Uterus (tissue), 4 donors: ENCODE measurements around the gene NDUFS7. TPM values are rescaled to one million over a fixed set of nuclear protein-coding genes. Genes with fewer than 3 reads are reported as not detected.

Experiments
- DNase-seq, 2 donors: peaks; one replicate each; pipeline ENCODE4 v3.0.0-alpha.2; 2019 to 2020
- H3K27ac ChIP-seq, 2 donors: fragments of 200-600 bp; sonication (generic); 1 replicate in 1 of 2; 2 replicates in 1 of 2; pipeline ENCODE4 v1.5.1; 2016 to 2018
- H3K27me3 ChIP-seq, 2 donors: fragments of 200-600 bp; sonication (generic); one replicate each; pipeline ENCODE4 v1.5.1; 2018 to 2019; ENCODE audit warnings: control low read depth in 1 of 2
- H3K36me3 ChIP-seq, 2 donors: fragments of 200-600 bp; sonication (generic); one replicate each; pipeline ENCODE4 v1.5.1; 2019; ENCODE audit warnings: control low read depth in 1 of 2
- H3K4me1 ChIP-seq, 2 donors: fragments of 200-600 bp; sonication (generic); one replicate each; pipeline ENCODE4 v1.5.1; 2018 to 2019; ENCODE audit warnings: control low read depth in 1 of 2
- H3K4me3 ChIP-seq, 2 donors: fragments of 200-600 bp; sonication (generic); 1 replicate in 1 of 2; 2 replicates in 1 of 2; pipeline ENCODE4 v1.5.1; 2018 to 2019; ENCODE audit warnings: mild to moderate bottlenecking in 1 of 2
- H3K9me3 ChIP-seq, 2 donors: fragments of 200-600 bp; sonication (generic); one replicate each; pipeline ENCODE4 v1.5.1; 2019; ENCODE audit warnings: control low read depth in 1 of 2
- POLR2A ChIP-seq, 2 donors: fragments of 450-650 bp; IDR thresholded peaks; one replicate each; pipeline ENCODE4 v1.6.1; 2016; ENCODE audit warnings: antibody characterized with exemption in 2 of 2, mild to moderate bottlenecking in 1 of 2, moderate library complexity in 1 of 2
- intact Hi-C: fragments of 100-400 bp; cut with DNase I; formaldehyde crosslinking; loops from one replicate; pipeline ENCODE4 v1.15.1; 2023; ENCODE audit warnings: low total_unique reads
- total RNA-seq, 4 donors: library from RNA; depleted of rRNA in 3 of 4; stranded (reverse); fragments of >200 nt in 3 of 4; gene quantifications; one replicate each; pipeline versions ENCODE4 v1.1.0 to v1.2.4, GENCODE V29; 2014 to 2023
- TF ChIP-seq, protein P1 (sequence below), 4 experiments: fragments of 200-600 bp in 2 of 4; fragments of 450-650 bp in 2 of 4; sonication (generic) in 2 of 4; IDR thresholded peaks; one replicate each; pipeline ENCODE4 v1.5.1; 2016 to 2019; ENCODE audit warnings: antibody characterized with exemption in 4 of 4, mild to moderate bottlenecking in 2 of 4, moderate library complexity in 1 of 4
- donor health status: DM: yes; HTN: yes; CAD: no.

Gene NDUFS7
- total RNA-seq, 4 donors from 2014 or later = 39.2 to 65.5 (median 42.1) TPM

GRCh38 chr19:1401889-1402217, 18.1 kb downstream of the NDUFS7 start:
- Histone ChIP-seq H3K27me3 (no peaks in the 10 kb centered on the region), H3K4me3 (peak overlapping the region in 1 of 2 donors; percentile 49), H3K4me1 (peaks cover 0 to 18% of the 10 kb centered on the region in 2 donors), H3K9me3 (no peaks in the 10 kb centered on the region), H3K27ac (no peak overlapping the region), H3K36me3 (no peaks in the 10 kb centered on the region)
- no peak for TF ChIP-seq POLR2A (IDR thresholded peaks at IDR 0.05)
- TF ChIP-seq, protein P1, sequence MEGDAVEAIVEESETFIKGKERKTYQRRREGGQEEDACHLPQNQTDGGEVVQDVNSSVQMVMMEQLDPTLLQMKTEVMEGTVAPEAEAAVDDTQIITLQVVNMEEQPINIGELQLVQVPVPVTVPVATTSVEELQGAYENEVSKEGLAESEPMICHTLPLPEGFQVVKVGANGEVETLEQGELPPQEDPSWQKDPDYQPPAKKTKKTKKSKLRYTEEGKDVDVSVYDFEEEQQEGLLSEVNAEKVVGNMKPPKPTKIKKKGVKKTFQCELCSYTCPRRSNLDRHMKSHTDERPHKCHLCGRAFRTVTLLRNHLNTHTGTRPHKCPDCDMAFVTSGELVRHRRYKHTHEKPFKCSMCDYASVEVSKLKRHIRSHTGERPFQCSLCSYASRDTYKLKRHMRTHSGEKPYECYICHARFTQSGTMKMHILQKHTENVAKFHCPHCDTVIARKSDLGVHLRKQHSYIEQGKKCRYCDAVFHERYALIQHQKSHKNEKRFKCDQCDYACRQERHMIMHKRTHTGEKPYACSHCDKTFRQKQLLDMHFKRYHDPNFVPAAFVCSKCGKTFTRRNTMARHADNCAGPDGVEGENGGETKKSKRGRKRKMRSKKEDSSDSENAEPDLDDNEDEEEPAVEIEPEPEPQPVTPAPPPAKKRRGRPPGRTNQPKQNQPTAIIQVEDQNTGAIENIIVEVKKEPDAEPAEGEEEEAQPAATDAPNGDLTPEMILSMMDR (IDR thresholded peaks at IDR 0.05) = no peak
- DNase-seq = no peak
- intact Hi-C loops = no loop called here

DNA sequence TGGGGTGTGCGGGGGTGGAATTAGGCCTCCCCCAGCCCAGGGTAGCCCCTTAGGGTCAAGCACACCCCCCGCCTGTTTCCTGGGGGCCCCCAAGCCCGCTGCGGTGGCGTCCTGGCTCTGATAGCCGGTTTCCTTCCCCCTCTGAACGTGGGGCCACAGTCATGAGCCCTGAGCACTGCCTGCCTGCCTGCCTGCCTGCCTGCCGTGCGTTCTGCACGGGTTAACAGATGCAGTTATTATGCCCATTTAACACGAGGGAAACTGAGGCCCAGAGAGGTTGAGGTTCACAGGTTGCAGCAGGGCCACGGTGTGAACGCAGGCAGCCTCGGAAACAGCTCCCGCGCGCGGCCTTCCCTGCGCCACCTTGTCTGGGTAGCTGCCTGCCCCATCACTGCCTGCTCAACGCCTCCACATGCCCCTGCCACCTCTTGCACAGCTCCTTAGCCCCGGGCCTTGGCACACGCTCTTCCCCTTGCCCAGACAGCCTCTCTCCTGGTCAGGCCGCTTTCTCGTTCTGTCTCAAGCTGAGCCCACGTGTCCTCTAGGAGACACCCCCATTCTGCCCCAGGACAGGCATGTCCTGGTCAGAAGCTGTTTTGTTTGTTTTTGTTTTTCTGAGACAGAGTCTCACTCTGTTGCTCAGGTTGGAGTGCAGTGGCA, 18.8 kb downstream of the NDUFS7 start:
- no peak for TF ChIP-seq POLR2A (IDR thresholded peaks at IDR 0.05)
- TF ChIP-seq, protein P1 (IDR thresholded peaks at IDR 0.05) = no peak
- Histone ChIP-seq H3K36me3 (no peaks in the 10 kb centered on the region), H3K4me1 (peaks cover 0 to 18% of the 10 kb centered on the region in 2 donors), H3K27me3 (no peaks in the 10 kb centered on the region), H3K4me3 (no peak overlapping the region), H3K27ac (no peak overlapping the region), H3K9me3 (no peaks in the 10 kb centered on the region)
- intact Hi-C loops = no loop called here
- no peak for DNase-seq

- Histone ChIP-seq H3K4me1 (peaks cover 0 to 31% of the 10 kb centered on the region in 2 donors), H3K4me3 (peak overlapping the region; percentile 32 to 62), H3K27me3 (no peaks in the 10 kb centered on the region), H3K27ac (peak overlapping the region; percentile 82 to 91), H3K9me3 (no peaks in the 10 kb centered on the region), H3K36me3 (no peaks in the 10 kb centered on the region)
- intact Hi-C loops = no loop called here
- TF ChIP-seq, protein P1 (IDR thresholded peaks at IDR 0.05) = peak in 3 of 4 experiments; percentile 15 to 41 (median 37)
- no peak for TF ChIP-seq POLR2A (IDR thresholded peaks at IDR 0.05)
- peak; percentile 98 to 99 for DNase-seq
Measured at GRCh38 chr19:1406774-1407527, 23.2 kb downstream of the NDUFS7 start.

DNA sequence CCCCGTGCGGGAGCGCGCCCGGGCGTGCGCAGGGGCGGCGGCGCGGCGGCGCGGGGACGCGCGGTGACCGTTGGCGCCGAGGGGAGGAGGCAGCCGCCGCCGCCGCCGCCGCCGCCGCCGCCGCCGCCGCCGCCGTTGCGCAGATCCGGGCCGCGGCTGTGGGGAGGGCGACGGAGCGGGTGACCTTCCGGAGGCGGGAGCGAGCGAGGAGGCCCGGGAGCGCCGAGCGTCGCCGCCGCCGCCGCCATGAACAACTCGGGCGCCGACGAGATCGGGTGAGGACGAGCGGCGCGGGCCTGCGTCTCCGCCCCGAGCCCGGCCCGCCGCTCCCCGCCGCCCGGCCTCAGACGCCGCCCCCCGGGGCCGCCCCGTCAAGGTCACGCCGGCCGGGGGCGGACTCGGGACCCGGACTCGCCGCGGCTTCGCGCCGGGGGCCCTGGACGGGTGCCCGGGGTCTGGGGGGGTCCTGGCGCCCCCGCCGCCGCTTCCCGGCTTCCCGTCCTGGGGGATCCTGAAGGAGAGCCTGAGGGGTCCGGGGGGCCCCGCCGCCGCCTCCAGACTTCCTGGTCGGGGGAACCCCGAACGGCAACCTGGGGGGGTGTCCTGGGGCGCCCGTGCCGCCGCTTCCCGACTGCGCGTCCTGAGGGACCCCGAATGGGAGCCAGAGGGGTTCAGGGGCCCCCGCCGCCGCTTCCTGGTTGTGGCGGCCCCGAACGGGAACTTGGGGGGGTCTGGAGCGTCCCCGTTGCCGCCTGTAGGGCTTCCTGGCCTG, 24.0 kb downstream of the NDUFS7 start, which contains the start of gene DAZAP1:
DAZAP1 (plus strand) TSS at position 59 of the 772 bp plus-strand sequence; CDS start at position 247, 188 bp downstream.
- no peaks in the 10 kb centered on the region for H3K27me3 ChIP-seq
- intact Hi-C loops = no loop called here
- no peaks in the 10 kb centered on the region for H3K9me3 ChIP-seq
- peaks cover 0 to 39% of the 10 kb centered on the region in 2 donors for H3K4me1 ChIP-seq
- H3K27ac ChIP-seq = peak within 1 kb of the TSS; percentile 86 to 91
- peak within 1 kb of the TSS; percentile 98 to 100 for H3K4me3 ChIP-seq
- no peaks in the 10 kb centered on the region for H3K36me3 ChIP-seq
- TF ChIP-seq, protein P1 (IDR thresholded peaks at IDR 0.05) = peak in 1 of 4 experiments; percentile 1
- peak; percentile 61 to 64 for TF ChIP-seq POLR2A (IDR thresholded peaks at IDR 0.05)
- DNase-seq = peak in 1 of 2 donors; percentile 53
